ENCODE results near the gene SLC22A12.
"Not testable (repeated sequence)": the region's sequence is repeated elsewhere in the genome, so short reads cannot be mapped to it uniquely, and the experiment has no call there.

The SLC22A12 gene

GRCh38 chr11:64593156-64594105, 2.4 kb downstream of the SLC22A12 start:
- no peak overlapping the region for H3K4me3 Mint-ChIP-seq
- no peak for TF ChIP-seq CTCF (IDR thresholded peaks at IDR 0.05)
- H3K27ac Mint-ChIP-seq = no peak overlapping the region
- H3K27me3 Mint-ChIP-seq (ENCODE audit: low read depth, poor library complexity) = peaks cover 13% of the 10 kb centered on the region
- no peak for DNase-seq
- H3K9me3 Mint-ChIP-seq = peaks cover 4% of the 10 kb centered on the region
- H3K4me1 Mint-ChIP-seq = no peaks in the 10 kb centered on the region
- H3K36me3 Mint-ChIP-seq (ENCODE audit: low read depth) = no peaks in the 10 kb centered on the region

GRCh38 chr11:64594159-64594939, 3.3 kb downstream of the SLC22A12 start:
- no peak for TF ChIP-seq CTCF (IDR thresholded peaks at IDR 0.05)
- Mint-ChIP-seq H3K4me1 (no peaks in the 10 kb centered on the region), H3K27ac (no peak overlapping the region), H3K9me3 (no peaks in the 10 kb centered on the region), H3K36me3 (ENCODE audit: low read depth) (no peaks in the 10 kb centered on the region), H3K27me3 (ENCODE audit: low read depth, poor library complexity) (peaks cover 8% of the 10 kb centered on the region), H3K4me3 (no peak overlapping the region)
- DNase-seq = no peak

GRCh38 chr11:64595922-64596321, 4.9 kb downstream of the SLC22A12 start:
- H3K27me3 Mint-ChIP-seq (ENCODE audit: low read depth, poor library complexity); H3K9me3 Mint-ChIP-seq; H3K4me1 Mint-ChIP-seq; H3K36me3 Mint-ChIP-seq (ENCODE audit: low read depth); DNase-seq; H3K27ac Mint-ChIP-seq; H3K4me3 Mint-ChIP-seq: not testable (repeated sequence)

- no peak for TF ChIP-seq CTCF (IDR thresholded peaks at IDR 0.05)
- H3K9me3 Mint-ChIP-seq = no peaks in the 10 kb centered on the region
- no peaks in the 10 kb centered on the region for H3K36me3 Mint-ChIP-seq (ENCODE audit: low read depth)
- peaks cover 6% of the 10 kb centered on the region for H3K27me3 Mint-ChIP-seq (ENCODE audit: low read depth, poor library complexity)
- H3K4me1 Mint-ChIP-seq = peaks cover 5% of the 10 kb centered on the region
- DNase-seq = no peak
- H3K27ac Mint-ChIP-seq = no peak overlapping the region
- no peak overlapping the region for H3K4me3 Mint-ChIP-seq
Observed at GRCh38 chr11:64597671-64598101, 6.7 kb downstream of the SLC22A12 start.

GRCh38 chr11:64598106-64598796, 7.2 kb downstream of the SLC22A12 start:
- Mint-ChIP-seq H3K4me3 (no peak overlapping the region), H3K27me3 (ENCODE audit: low read depth, poor library complexity) (peaks cover 6% of the 10 kb centered on the region), H3K36me3 (ENCODE audit: low read depth) (no peaks in the 10 kb centered on the region), H3K9me3 (no peaks in the 10 kb centered on the region), H3K4me1 (peaks cover 5% of the 10 kb centered on the region), H3K27ac (no peak overlapping the region)
- DNase-seq = no peak
- no peak for TF ChIP-seq CTCF (IDR thresholded peaks at IDR 0.05)
